ENCODE results near the gene XIST.
A peak's percentile ranks its signal among the peaks of the same experiment; 100 is the strongest.

The XIST gene

GRCh38 chrX:73851014-73852009 is 1.2 kb downstream of the XIST start (continued):
- TF ChIP-seq ARNTL (CRISPR knock-in tag; IDR thresholded peaks at IDR 0.05; ENCODE audit: borderline replicate concordance, low read depth) (peak; percentile 80; the same call in 1 of the 2 replicates), ZNF8 (CRISPR knock-in tag; IDR thresholded peaks at IDR 0.05) (no peak), ZNF565 (CRISPR knock-in tag; conservative IDR thresholded peaks at IDR 0.05; ENCODE audit: low read depth) (no peak), PPARA (CRISPR knock-in tag; IDR thresholded peaks at IDR 0.05; ENCODE audit: borderline replicate concordance) (peak; percentile 87; the same call in 1 of the 2 replicates), ZC3H10 (CRISPR knock-in tag; IDR thresholded peaks at IDR 0.05) (no peak), GLIS3 (CRISPR knock-in tag; IDR thresholded peaks at IDR 0.05) (no peak), SNAI2 (CRISPR knock-in tag; IDR thresholded peaks at IDR 0.05) (peak; percentile 91), POU6F1 (CRISPR knock-in tag; IDR thresholded peaks at IDR 0.05; ENCODE audit: borderline replicate concordance, low read depth) (no peak)

GRCh38 chrX:73850124-73851013 is 2.1 kb downstream of the XIST start:
- TF ChIP-seq ZFP3 (CRISPR knock-in tag; IDR thresholded peaks at IDR 0.05), result no peak
- no peak for TF ChIP-seq CSRNP3 (CRISPR knock-in tag; IDR thresholded peaks at IDR 0.05)
- no peak for TF ChIP-seq ARNTL (CRISPR knock-in tag; IDR thresholded peaks at IDR 0.05; ENCODE audit: borderline replicate concordance, low read depth)
- no peak for TF ChIP-seq TOX (CRISPR knock-in tag; IDR thresholded peaks at IDR 0.05; ENCODE audit: borderline replicate concordance)
- no peak for TF ChIP-seq CSDC2 (CRISPR knock-in tag; IDR thresholded peaks at IDR 0.05)
- no peak for TF ChIP-seq POU6F1 (CRISPR knock-in tag; IDR thresholded peaks at IDR 0.05; ENCODE audit: borderline replicate concordance, low read depth)
- no peak for TF ChIP-seq BACH2 (CRISPR knock-in tag; IDR thresholded peaks at IDR 0.05; ENCODE audit: borderline replicate concordance)
- no peak for TF ChIP-seq PPARA (CRISPR knock-in tag; IDR thresholded peaks at IDR 0.05; ENCODE audit: borderline replicate concordance)
- TF ChIP-seq PATZ1 (CRISPR knock-in tag; IDR thresholded peaks at IDR 0.05; ENCODE audit: borderline replicate concordance), result no peak
- ATAC-seq, result peak; percentile 16

DNA sequence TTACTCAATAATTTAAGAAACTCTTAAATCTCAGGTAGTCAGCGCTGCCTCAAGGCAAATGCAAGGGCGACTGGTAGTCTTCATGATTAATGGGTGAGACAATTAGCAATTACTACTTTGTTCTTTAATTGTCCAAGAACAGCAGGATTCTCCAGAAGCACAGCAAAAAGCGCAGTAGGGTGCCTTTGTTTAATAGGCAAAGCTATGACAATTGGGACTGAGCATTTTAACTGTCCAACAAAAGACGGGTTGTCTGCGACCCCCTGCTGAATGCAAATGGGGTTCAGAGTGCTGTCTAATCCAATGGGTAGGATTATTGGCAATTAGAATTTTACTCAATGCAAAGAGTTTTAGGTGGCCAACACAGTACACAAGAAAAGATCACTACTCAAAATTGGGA is 3.4 kb downstream of the XIST start:
- no peak for TF ChIP-seq CREB5 (CRISPR knock-in tag; IDR thresholded peaks at IDR 0.05; ENCODE audit: low read depth)
- TF ChIP-seq ARNTL (CRISPR knock-in tag; IDR thresholded peaks at IDR 0.05; ENCODE audit: borderline replicate concordance, low read depth), result no peak
- TF ChIP-seq CSRNP3 (CRISPR knock-in tag; IDR thresholded peaks at IDR 0.05), result no peak
- TF ChIP-seq ZNF565 (CRISPR knock-in tag; conservative IDR thresholded peaks at IDR 0.05; ENCODE audit: low read depth), result no peak
- TF ChIP-seq SNAI2 (CRISPR knock-in tag; IDR thresholded peaks at IDR 0.05), result no peak
- TF ChIP-seq ZC3H10 (CRISPR knock-in tag; IDR thresholded peaks at IDR 0.05), result no peak
- no peak for TF ChIP-seq POU6F1 (CRISPR knock-in tag; IDR thresholded peaks at IDR 0.05; ENCODE audit: borderline replicate concordance, low read depth)
- TF ChIP-seq TCF4 (CRISPR knock-in tag; IDR thresholded peaks at IDR 0.05; ENCODE audit: borderline replicate concordance), result no peak
- no peak for ATAC-seq
